HepG2 (cell line): ENCODE data around the gene ALG14. TPM values are rescaled to one million over a fixed set of nuclear protein-coding genes. Genes with fewer than 3 reads are reported as not detected.

ENCODE experiments used
- ATAC-seq: fragments of 200-7000 bp; cut with Tn5 transposase; 3 replicates; pipeline ENCODE4 v1.9.1; 2020; ENCODE audit warnings: mild to moderate bottlenecking, moderate library complexity
- BruUV-seq: library from RNA; stranded (reverse); fragments of 400-500 nt; replicated peaks from 2 replicates; lab custom pipeline; 2021; lab: Mats Ljungman, UMichigan
- CTCF ChIA-PET: fragments of 300-600 bp; formaldehyde crosslinking; extraction: SDS; loops from one replicate; lab custom pipeline; 2021; ENCODE audit warnings: low total read pairs, inconsistent platforms, low intra/inter-chr PET ratio; lab: Yijun Ruan, JAX
- POLR2A ChIA-PET: fragments of 350-600 bp; sonication (Branson Sonifier 250); formaldehyde crosslinking; loops from one replicate; lab custom pipeline; 2020; ENCODE audit warnings: antibody characterized with exemption, inconsistent platforms; lab: Yijun Ruan, JAX
- DNase-seq: peaks from one replicate; pipeline ENCODE4 v3.0.0-alpha.2; 2015; ENCODE audit warnings: low spot score
- FAIRE-seq: peaks from 3 replicates; lab custom pipeline; 2011; peaks lifted over from hg19 to GRCh38; lab: Jason Lieb, UNC
- H2AFZ ChIP-seq: one replicate; pipeline ENCODE4 v1.6.1; 2011; ENCODE audit warnings: low read length, inconsistent platforms
- H3K27ac ChIP-seq: fragments of 300-600 bp; 3 replicates; pipeline ENCODE4 v1.8.0; 2011; ENCODE audit warnings: mixed run types, mild to moderate bottlenecking, mixed read lengths, low read length, inconsistent platforms; ENCODE audit not compliant: insufficient read depth; ENCODE audit errors: extremely low read length
- H3K27me3 ChIP-seq, 2 experiments: fragments of 200-600 bp in 1 of 2; 2 replicates in 1 of 2; 3 replicates in 1 of 2; pipeline versions ENCODE4 v1.6.0 to v1.8.0; 2011; ENCODE audit warnings: low read length in 2 of 2, mild to moderate bottlenecking in 2 of 2, moderate library complexity in 2 of 2, inconsistent platforms in 1 of 2; ENCODE audit not compliant: insufficient read depth in 2 of 2, control insufficient read depth in 1 of 2
- H3K36me3 ChIP-seq, 2 experiments: fragments of 200-600 bp in 1 of 2; replicated peaks in 1 of 2; 2 replicates in 1 of 2; 3 replicates in 1 of 2; pipeline versions ENCODE4 v1.5.1 to v1.8.0; 2011; ENCODE audit warnings: low read length in 2 of 2, inconsistent platforms in 1 of 2; ENCODE audit not compliant: insufficient read depth in 2 of 2, control insufficient read depth in 1 of 2
- H3K4me1 ChIP-seq: 2 replicates; pipeline ENCODE4 v1.5.1; 2012; ENCODE audit warnings: low read length, inconsistent platforms; ENCODE audit not compliant: insufficient read depth
- H3K4me2 ChIP-seq: 2 replicates; pipeline ENCODE4 v1.6.0; 2011; ENCODE audit warnings: low read depth, low read length, inconsistent platforms
- H3K4me3 ChIP-seq, 3 experiments: fragments of 200-600 bp in 1 of 3; sonication (generic), shearing (Covaris generic) in 1 of 3; replicated peaks in 1 of 3; 2 replicates each; pipeline ENCODE4 v1.5.1; 2011 to 2016; ENCODE audit warnings: low read length in 3 of 3, inconsistent platforms in 2 of 3, low read depth in 2 of 3, mild to moderate bottlenecking in 2 of 3, control low read depth in 1 of 3, mixed read lengths in 1 of 3; ENCODE audit not compliant: insufficient read depth in 1 of 3
- H3K79me2 ChIP-seq: one replicate; pipeline ENCODE4 v1.6.1; 2011; ENCODE audit warnings: low read length, inconsistent platforms; ENCODE audit not compliant: insufficient read depth
- H3K9ac ChIP-seq: 2 replicates; pipeline ENCODE4 v1.6.0; 2011; ENCODE audit warnings: mild to moderate bottlenecking, low read depth, low read length, inconsistent platforms; ENCODE audit not compliant: insufficient read depth
- H3K9me3 ChIP-seq: 2 replicates; pipeline ENCODE4 v1.5.1; 2012; ENCODE audit warnings: mild to moderate bottlenecking, low read length
- H4K20me1 ChIP-seq: 2 replicates; pipeline ENCODE4 v1.6.0; 2011; ENCODE audit warnings: inconsistent platforms, mild to moderate bottlenecking, low read length, moderate library complexity; ENCODE audit not compliant: insufficient read depth
- BATF2 ChIP-seq: sonication (generic); formaldehyde crosslinking; IDR thresholded peaks from 2 replicates; pipeline ENCODE4 v1.8.0; 2022; ENCODE audit warnings: mild to moderate bottlenecking, missing genetic modification reagents, moderate library complexity
- BRF2 ChIP-seq: sonication (generic); formaldehyde crosslinking; IDR thresholded peaks from 2 replicates; pipeline ENCODE4 v1.8.1; 2022; ENCODE audit warnings: mild to moderate bottlenecking, missing genetic modification reagents
- KMT2A ChIP-seq: sonication (generic); formaldehyde crosslinking; IDR thresholded peaks from 2 replicates; pipeline ENCODE4 v1.4.0; 2020; ENCODE audit warnings: missing genetic modification reagents
- MXI1 ChIP-seq: IDR thresholded peaks from 3 replicates; pipeline ENCODE4 v1.6.1; 2012; ENCODE audit warnings: low read depth, low read length, inconsistent platforms, borderline replicate concordance
- MYC ChIP-seq: sonication (generic); formaldehyde crosslinking; IDR thresholded peaks from 2 replicates; pipeline ENCODE4 v1.9.0; 2021; ENCODE audit warnings: missing genetic modification reagents, borderline replicate concordance
- POLR2AphosphoS5 ChIP-seq: IDR thresholded peaks from 2 replicates; pipeline ENCODE4 v1.6.1; 2012; ENCODE audit warnings: low read depth, low read length
- RBAK ChIP-seq: sonication (generic); formaldehyde crosslinking; IDR thresholded peaks from 2 replicates; pipeline ENCODE4 v1.5.1; 2020; ENCODE audit warnings: mild to moderate bottlenecking, missing genetic modification reagents
- ZNF225 ChIP-seq: sonication (generic); formaldehyde crosslinking; IDR thresholded peaks from 2 replicates; pipeline ENCODE4 v1.4.0; 2020; ENCODE audit warnings: mild to moderate bottlenecking, missing genetic modification reagents
- ZNF34 ChIP-seq: sonication (generic); formaldehyde crosslinking; IDR thresholded peaks from 2 replicates; pipeline ENCODE4 v1.4.0; 2020; ENCODE audit warnings: mild to moderate bottlenecking, missing genetic modification reagents, borderline replicate concordance
- ZNF569 ChIP-seq: sonication (generic); formaldehyde crosslinking; IDR thresholded peaks from 2 replicates; pipeline ENCODE4 v1.5.0; 2020; ENCODE audit warnings: mild to moderate bottlenecking, missing genetic modification reagents, moderate library complexity, borderline replicate concordance
- ZNF780A ChIP-seq: sonication (generic); formaldehyde crosslinking; IDR thresholded peaks from 2 replicates; pipeline ENCODE4 v1.8.0; 2022; ENCODE audit warnings: mild to moderate bottlenecking, missing genetic modification reagents, moderate library complexity
- whole genome bisulfite sequencing: methylation state at CpG from one replicate; pipeline ENCODE4 v1.1.6; 2017; ENCODE audit warnings: low lambda C conversion rate; 5-methylcytosine and 5-hydroxymethylcytosine counted together
- in situ Hi-C: cut with HindIII; loops from 2 replicates; pipeline ENCODE4 v1.10.0; 2017; ENCODE audit warnings: low pct_unique_long_range_greater_than_20kb; ENCODE audit not compliant: extremely low pct_ligation_motif_present
- intact Hi-C: fragments of 100-400 bp; cut with micrococcal nuclease; formaldehyde crosslinking; loops from one replicate; pipeline ENCODE4 v1.10.0; 2022; ENCODE audit not compliant: unreplicated experiment
- polyA plus RNA-seq, 8 experiments: library from polyadenylated mRNA; depleted of rRNA in 3 of 8; stranded (reverse) in 7 of 8; unstranded in 1 of 8; fragments of >200 nt; fragmentation: Illumina TruSeq in 4 of 8; extraction: Trizol in 4 of 8; gene quantifications; 2 replicates each; pipeline versions ENCODE4 v1.2.1 to v1.2.3, GENCODE V29; 2011 to 2016; ENCODE audit warnings: low read depth in 4 of 8, missing spikeins in 1 of 8, mixed read lengths in 1 of 8; ENCODE audit not compliant: insufficient read depth in 1 of 8
- total RNA-seq, 5 experiments: library from RNA; depleted of rRNA; stranded (reverse); fragments of >200 nt; fragmentation: Illumina TruSeq; extraction: Trizol; gene quantifications; 2 replicates each; pipeline ENCODE4 v1.2.3, GENCODE V29; 2016; ENCODE audit warnings: low read depth in 1 of 5

Gene ALG14
- total and polyA plus RNA-seq, 2 of the 13 experiments (the other 11 are each of a cell fraction or from before 2014, with no cell fraction given), result 4.5 to 12.7 TPM

GRCh38 chr1:94989911-94990473 is 82.8 kb downstream of the ALG14 start:
- no peaks in the 10 kb centered on the region for H3K9me3 ChIP-seq
- no TSS peak for BruUV-seq
- no peaks in the 10 kb centered on the region for H4K20me1 ChIP-seq
- peaks cover 0 to 1% of the 10 kb centered on the region in 2 experiments; a peak in 1 of 5 replicates for H3K36me3 ChIP-seq
- ATAC-seq (no peak), DNase-seq (no peak), FAIRE-seq (no peak)
- CTCF ChIA-PET, result no interaction called here
- H3K27ac ChIP-seq, result no peak overlapping the region
- TF ChIP-seq ZNF225 (CRISPR knock-in tag) (no peak), POLR2AphosphoS5 (no peak), BATF2 (no peak), ZNF34 (CRISPR knock-in tag) (no peak), ZNF569 (CRISPR knock-in tag) (no peak), RBAK (CRISPR knock-in tag) (no peak), MXI1 (no peak), BRF2 (CRISPR knock-in tag) (no peak), KMT2A (CRISPR knock-in tag) (no peak), MYC (CRISPR knock-in tag) (no peak), ZNF780A (CRISPR knock-in tag) (no peak)
- 96% methylated on average over 6 of the region's 6 CpGs for WGBS
- H3K4me2 ChIP-seq, result no peak overlapping the region
- in situ Hi-C loops, result no loop called here
- no peak overlapping the region for H3K4me3 ChIP-seq
- H3K4me1 ChIP-seq, result peaks cover 53% of the 10 kb centered on the region
- H3K27me3 ChIP-seq, result no peaks in the 10 kb centered on the region; a peak in 1 of 5 replicates
- H3K9ac ChIP-seq, result no peak overlapping the region
- no peak overlapping the region for H2AFZ ChIP-seq
- no peaks in the 10 kb centered on the region for H3K79me2 ChIP-seq
- POLR2A ChIA-PET, result no interaction called here
- intact Hi-C loops, result no loop called here
